ENCODE data around the gene TMEM219.
"Not testable (repeated sequence)": the region's sequence is repeated elsewhere in the genome, so short reads cannot be mapped to it uniquely, and the experiment has no call there.

TMEM219 gene, protein sequence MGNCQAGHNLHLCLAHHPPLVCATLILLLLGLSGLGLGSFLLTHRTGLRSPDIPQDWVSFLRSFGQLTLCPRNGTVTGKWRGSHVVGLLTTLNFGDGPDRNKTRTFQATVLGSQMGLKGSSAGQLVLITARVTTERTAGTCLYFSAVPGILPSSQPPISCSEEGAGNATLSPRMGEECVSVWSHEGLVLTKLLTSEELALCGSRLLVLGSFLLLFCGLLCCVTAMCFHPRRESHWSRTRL

GRCh38 chr16:29961479-29962343, at the start of gene TMEM219:
Gene TMEM219 (plus strand): TSS chr16:29962079. CDS start chr16:29963144, 1,065 bp downstream.
- DNase-seq = peak; percentile 66

GRCh38 chr16:29912087-29912486, 49.8 kb upstream of the TMEM219 start:
- DNase-seq = no peak

DNA sequence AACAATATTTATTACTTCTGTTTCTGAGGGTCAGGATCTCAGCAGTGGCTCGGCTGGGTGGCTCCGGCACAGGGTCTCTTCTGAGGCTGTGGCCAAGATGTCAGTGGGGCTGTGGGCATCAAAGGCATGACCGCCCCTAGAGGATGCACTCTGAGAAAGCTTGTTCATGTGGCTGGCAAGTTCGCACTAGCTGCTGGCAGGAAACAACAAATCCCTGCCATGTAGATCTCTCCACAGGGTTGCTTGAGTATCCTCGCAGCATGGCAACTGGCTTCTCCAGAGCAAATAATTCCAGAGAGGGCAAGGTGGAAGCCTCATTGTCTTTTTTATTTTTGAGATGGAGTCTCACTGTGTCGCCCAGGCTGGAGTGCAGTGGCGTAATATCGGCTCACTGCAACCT, 48.4 kb upstream of the TMEM219 start:
- DNase-seq = no peak

GRCh38 chr16:29915590-29916247, 46.2 kb upstream of the TMEM219 start:
- no peak for DNase-seq

- no peak for DNase-seq
These were observed 44.9 kb upstream of the TMEM219 start for GRCh38 chr16:29916979-29917378.

DNA sequence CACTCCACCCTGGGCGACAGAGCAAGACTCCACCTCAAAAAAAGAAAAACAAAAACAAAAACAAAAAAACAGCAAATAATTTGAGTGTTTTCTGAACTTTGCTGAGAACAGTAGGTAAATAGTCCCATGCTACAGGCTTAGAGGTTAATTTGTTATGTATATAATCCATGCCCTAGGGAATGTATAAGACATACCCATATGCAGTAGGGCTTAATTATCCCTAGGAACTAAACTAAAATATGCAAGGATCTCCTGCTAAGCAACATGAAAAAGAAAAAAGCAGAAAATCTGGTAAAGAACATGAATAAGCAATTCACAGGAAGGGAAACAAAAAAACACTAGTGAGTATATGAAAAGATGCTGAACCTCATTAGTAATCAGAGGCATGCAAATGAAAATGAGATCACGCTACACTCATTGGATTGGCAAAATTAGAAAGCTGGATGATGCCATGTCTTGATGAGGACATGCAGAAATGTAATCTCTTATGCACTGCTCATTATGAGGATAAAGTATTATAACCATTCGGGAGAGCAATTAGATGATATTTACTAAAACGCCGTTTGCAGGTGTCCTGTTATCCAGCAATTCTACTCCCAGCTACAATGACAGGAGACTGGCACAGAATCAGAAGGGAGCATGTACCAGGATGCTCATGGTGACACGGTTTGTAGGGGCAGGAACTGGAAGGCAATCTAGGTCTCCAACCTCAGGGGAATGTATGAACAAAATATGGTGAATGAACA, 41.4 kb upstream of the TMEM219 start:
- DNase-seq = no peak

DNA sequence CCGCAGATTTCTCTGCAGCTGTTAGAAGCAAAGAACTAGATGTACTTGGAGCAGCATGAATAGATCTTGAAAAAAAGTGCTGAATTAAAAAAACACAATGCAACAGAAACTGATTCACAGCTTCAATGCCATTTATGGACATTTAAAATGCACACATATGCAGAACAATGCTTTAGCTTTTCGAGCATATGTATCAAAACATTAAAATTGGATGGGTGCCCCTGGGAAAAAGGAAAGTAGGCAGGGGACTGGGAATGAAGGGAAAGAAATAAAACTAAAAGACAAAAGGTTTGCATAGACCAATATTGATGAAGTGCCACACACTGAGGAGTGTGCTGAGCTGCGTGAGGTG, 40.9 kb upstream of the TMEM219 start:
- DNase-seq = no peak

DNA sequence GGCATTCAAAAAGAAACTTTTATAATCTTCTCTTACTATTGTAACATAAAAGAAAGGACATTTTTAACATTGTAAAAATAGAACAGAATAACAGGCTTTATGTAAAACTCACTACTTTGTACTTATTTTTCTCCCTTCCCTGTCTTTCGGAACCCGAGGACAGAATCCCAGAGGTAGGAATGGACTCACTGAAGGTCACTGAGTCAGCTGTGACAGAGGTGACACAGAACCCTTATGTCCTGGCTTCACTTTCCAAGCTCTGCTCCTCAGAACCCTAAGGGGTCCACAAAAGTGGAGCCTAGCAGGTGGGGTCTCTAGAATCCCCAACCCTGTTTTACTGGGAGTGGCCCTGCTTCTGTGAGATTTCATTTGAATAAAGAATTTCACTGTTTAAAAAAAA, 39.6 kb upstream of the TMEM219 start:
- DNase-seq = no peak

- DNase-seq = no peak
These were observed 38.8 kb upstream of the TMEM219 start for GRCh38 chr16:29922986-29923501.

DNA sequence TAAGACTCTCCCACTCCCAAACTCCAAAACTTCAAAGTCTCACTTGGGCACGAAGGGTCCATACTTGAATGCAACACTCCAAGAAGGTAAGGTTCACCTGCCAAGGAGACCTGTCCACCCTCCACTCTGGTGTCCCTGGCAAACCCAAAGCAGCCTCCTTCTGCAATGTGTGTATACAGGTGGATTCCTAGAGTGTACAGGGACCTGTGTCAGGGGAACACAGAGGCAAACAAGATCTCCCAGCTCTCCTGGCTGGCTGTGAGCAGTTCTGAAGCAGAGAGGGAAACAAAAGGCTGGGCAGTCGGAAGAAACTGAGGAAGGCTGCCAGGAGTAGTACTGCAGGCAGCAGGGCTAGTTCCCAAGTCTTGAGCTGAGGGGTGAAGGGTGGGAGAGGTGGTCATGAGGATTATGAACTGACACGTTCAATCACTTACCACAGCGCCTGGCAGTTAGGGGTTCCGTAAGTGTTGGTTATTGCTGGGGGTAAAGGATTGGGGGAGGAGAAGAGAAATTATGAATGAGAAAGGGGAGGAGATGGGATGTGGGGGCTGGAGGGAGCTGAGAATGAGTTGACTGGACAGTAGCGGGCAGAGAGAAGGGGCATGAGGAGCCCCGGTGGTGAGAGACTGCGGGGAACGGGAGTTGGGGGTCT, 36.6 kb upstream of the TMEM219 start:
- DNase-seq = no peak

DNA sequence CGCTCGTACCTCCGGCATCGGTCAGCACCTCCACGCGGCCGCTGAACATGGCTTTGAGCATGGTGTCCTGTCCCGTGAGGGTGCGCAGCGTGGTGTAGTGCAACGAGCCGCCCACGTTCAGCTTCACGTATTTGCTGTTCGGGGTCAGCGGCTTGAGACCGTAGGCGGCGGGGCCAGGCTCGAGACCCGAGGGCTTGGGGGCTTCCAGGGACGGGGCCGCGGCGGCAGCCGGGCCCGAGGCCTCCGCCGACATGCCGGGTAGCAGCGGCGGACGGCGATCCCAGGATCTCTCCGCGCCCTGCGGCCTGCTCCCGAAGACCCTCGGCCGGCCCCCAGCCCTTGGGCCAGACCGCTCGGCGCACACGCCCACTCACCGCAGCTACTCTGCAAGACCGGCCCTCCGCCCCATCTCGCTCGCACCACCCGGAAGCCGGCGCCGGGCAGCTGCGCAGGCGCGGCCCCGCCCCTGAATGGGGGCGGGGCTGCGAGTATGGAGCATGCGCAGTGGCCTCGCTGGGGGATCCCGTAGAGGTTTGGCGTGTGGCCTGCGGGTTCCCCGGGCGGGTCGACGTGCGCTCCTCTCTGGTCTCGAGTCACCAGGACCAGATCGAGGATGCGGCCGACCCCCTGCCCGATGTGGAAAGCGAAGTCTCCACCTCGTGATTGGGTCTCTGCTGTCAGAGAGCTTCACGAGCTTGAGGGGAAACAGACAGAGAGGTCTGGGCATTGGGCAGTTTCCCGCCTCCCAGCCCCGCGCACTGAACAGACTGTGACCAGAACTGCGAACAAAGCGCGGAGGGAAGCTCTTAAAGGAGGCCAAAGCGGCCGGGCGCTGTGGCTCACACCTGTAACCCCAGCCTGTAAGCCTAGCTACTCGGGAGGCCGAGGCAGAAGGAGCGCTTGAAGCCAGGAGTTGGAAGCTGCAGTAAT, 35.8 kb upstream of the TMEM219 start, which contains the start of gene KCTD13:
KCTD13 (minus strand) TSS at position 446 of the 930 bp plus-strand sequence; CDS start at position 253, 193 bp downstream.
- peak; percentile 67 for DNase-seq

DNA sequence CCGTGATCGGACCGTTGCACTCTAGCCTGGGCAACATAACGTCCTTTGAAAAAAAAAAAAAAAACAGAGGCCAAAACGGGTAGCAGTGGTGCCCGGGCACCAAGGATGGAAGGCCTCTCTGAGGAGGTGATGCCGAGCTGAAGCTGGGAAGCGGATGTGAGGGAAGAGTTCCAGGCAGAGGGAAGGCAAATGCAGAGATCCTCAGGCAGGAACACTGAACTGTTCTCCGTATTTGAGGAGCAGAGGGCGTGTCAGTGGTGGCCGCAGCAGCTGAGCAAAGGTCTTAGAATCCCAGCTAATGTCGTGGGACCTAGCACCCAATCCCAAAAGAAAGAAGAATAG, 35.2 kb upstream of the TMEM219 start:
- peak; percentile 30 for DNase-seq

- DNase-seq = no peak
These were observed 34.6 kb upstream of the TMEM219 start for GRCh38 chr16:29927070-29927905.

DNA sequence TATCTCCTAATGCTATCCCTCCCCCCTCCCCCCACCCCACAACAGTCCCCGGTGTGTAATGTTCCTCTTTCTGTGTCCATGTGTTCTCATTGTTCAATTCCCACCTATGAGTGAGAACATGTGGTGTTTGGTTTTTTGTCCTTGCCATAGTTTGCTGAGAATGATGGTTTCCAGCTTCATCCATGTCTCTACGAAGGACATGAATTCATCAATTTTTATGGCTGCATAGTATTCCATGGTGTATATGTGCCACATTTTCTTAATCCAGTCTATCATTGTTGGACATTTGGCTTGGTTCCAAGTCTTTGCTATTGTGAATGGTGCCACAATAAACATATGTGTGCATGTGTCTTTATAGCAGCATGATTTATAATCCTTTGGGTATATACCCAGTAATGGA, 30.1 kb upstream of the TMEM219 start:
- not testable (repeated sequence) for DNase-seq

- DNase-seq = peak; percentile 61
These were observed 21.2 kb upstream of the TMEM219 start for GRCh38 chr16:29940656-29941055.

DNA sequence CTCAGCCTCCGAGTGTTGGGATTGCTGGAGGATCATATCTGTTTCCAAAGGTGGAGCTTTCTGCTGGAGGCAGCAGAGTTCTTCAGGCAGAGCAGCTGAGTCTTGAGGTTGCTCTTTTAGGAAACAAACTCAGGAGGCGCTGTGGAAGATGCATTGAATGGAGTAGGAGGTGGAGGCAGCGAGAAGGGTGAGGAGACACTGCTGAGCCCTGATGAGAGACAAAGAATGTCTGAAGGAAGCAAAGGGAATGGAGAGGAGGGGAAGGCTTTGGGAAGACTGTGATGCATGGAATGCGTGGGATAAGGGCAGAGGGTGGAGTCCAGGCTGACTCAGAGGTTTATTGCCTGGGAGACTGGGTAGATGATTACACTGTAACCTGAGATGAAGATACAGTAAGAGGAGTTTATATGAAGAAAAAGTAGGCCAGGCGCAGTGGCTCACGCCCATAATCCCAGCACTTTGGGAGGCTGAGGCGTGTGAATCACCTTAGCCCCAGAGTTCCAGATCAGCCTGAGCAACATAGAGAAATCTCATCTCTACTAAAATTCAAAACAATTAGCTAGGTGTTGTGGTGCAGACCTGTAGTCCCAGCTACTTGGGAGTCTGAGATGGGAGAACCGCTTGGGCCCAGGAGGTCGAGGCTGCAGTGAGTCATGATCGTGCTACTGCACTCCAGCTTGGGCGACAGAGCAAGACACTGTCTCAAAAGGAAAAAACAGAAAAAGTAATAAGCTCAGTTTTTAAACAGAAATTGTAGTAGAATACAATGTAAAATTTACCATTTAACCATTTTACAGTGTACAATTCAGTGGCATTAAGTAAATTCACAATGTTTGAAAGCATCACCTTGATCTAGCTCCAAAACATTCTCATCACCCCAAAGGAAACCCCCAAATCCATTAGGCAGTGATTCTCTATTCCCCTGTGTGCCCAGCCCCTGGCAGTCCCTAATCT, 17.8 kb upstream of the TMEM219 start:
- DNase-seq = no peak

GRCh38 chr16:29947897-29948296, 14.0 kb upstream of the TMEM219 start:
- no peak for DNase-seq

DNA sequence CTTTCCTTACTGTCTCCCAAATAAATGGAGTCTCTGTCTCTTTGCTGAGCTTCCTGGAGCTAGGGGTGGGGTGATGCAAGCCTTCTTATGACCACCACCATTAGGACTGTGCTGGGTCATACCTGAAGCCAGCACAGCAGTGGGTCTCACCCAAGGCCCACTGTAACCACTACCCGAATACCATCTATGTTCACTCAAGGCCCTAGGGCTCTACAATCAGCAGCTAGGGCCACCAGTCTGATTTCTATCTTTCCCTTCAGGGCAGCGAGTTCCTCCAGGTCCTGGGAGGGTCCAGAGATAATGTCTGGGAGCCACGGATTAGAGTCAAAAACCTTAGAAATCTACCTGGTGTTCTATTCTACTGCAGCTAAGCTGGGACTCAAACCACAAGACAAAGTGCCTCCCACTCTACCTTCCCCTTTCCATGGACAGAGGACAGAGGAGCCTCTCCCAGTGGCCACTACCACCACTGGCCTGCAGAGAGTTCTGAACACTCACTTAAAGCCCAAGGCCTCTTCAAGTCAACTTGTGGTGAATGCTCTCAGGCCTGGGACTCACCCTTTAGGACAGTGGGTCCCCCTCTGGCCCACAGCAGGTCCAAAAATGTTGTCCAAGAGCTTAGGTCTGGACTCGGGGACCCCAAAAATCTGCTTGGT, 10.9 kb upstream of the TMEM219 start:
- no peak for DNase-seq
